ENCODE measurements around the gene USP21.

GRCh38 chr1:161157867-161158266 is 1.4 kb upstream of the USP21 start:
- no peak for TF ChIP-seq POLR2A (IDR thresholded peaks at IDR 0.05; ENCODE audit: low read depth, low read length)
- no peak for TF ChIP-seq POLR2AphosphoS5 (IDR thresholded peaks at IDR 0.05; ENCODE audit: low read depth, low read length)
- TF ChIP-seq TAF1 (IDR thresholded peaks at IDR 0.05; ENCODE audit: low read depth, low read length): no peak

All from GM12891 (cell line).